ENCODE data around the gene NHEJ1.

Gene NHEJ1

GRCh38 chr2:219165058-219165911, 4.7 kb upstream of the NHEJ1 start:
- DNase-seq (ENCODE audit: low spot score): no peak

DNA sequence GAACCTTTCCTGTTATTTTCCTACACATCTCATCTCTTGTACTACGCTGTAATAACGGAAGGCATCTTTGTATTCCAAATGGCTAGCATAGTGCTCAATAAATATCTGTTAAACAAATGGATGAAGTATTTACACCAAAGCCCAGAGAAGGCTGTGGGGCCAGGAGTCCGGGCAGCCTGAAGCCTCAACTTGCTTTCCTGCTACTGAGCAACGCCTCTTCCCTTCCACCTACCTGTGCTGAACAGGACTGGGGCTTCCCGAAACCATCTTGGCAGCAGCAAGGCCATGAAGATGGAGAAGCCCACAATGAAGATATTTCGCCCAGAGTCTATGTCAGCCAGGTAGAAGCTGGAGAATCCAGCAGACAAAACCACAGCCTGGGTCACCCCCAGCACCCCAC, 2.5 kb upstream of the NHEJ1 start:
- no peak for DNase-seq (ENCODE audit: low spot score)

DNA sequence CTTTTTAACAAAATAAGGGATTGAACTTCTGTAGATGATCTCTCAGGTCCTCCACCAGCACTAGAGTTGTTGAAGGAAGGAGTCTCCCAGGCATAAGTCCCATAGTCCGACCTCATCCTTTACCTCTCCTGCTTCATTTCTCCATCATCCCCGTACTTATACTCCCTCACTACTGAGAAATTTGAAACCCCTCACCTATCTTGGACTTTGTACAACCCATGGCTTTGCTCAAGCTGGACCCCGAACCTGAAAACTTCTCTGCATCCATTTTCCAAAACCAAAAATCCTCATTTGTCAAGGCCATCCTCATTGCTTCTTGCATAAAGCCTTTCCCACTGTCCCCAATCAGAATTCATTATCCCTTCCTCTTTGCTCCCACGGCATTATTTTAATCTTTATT, 482 bp upstream of the NHEJ1 start:
- no peak for DNase-seq (ENCODE audit: low spot score)

GRCh38 chr2:219159771-219160185, 837 bp downstream of the NHEJ1 start:
- peak; percentile 7 for DNase-seq (ENCODE audit: low spot score)

- no peak for DNase-seq (ENCODE audit: low spot score)
Observed at GRCh38 chr2:219158586-219158985, 2.0 kb downstream of the NHEJ1 start.

GRCh38 chr2:219158025-219158424, 2.6 kb downstream of the NHEJ1 start:
- DNase-seq (ENCODE audit: low spot score): no peak

DNA sequence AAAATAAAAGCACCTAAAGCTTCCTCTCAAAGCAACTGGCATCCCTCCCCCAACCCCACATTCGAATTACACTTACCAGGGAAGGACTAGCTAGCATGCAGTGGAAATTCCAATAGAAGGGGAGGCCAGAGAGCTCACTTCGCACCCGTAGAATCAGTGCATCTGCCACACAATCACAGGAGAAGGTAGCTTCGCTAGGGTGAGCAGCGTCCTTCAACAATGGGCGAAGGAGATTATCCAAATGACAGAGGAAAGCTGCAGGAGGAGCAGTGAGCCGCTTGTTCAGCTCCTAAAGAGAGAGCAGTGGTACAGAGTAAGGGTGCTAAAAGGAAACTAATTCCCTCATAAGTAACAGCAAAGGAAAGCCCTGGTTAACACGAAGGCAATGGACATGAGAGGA, 3.2 kb downstream of the NHEJ1 start:
- DNase-seq (ENCODE audit: low spot score): no peak

GRCh38 chr2:219155054-219155644, 5.5 kb downstream of the NHEJ1 start:
- DNase-seq (ENCODE audit: low spot score): peak; percentile 66

GRCh38 chr2:219149667-219150066, 10.9 kb downstream of the NHEJ1 start:
- DNase-seq (ENCODE audit: low spot score): no peak

GRCh38 chr2:219142329-219142728, 18.3 kb downstream of the NHEJ1 start:
- DNase-seq (ENCODE audit: low spot score): no peak

- no peak for DNase-seq (ENCODE audit: low spot score)
Observed at GRCh38 chr2:219140722-219141121, 19.9 kb downstream of the NHEJ1 start.

DNA sequence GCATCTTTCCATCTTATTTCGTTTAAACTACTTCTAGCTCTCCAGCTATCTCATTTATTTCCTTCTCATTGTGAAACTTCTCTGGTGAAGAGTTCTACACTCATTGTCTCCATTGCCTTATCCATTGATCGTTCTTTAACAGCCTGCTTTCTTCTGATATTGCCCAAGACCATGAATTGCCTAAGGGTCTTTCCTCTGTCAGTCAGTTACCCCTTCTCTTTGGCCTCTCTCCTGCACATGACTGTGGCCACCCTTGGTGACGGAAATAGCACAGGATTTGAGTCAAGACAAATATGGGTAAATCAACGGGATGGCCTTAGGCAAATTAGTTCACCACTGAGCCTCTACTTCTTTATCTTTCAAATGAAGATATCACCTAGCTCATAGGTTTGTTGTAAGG, 26.6 kb downstream of the NHEJ1 start:
- no peak for DNase-seq (ENCODE audit: low spot score)

GRCh38 chr2:219131744-219132143, 28.9 kb downstream of the NHEJ1 start:
- no peak for DNase-seq (ENCODE audit: low spot score)

DNA sequence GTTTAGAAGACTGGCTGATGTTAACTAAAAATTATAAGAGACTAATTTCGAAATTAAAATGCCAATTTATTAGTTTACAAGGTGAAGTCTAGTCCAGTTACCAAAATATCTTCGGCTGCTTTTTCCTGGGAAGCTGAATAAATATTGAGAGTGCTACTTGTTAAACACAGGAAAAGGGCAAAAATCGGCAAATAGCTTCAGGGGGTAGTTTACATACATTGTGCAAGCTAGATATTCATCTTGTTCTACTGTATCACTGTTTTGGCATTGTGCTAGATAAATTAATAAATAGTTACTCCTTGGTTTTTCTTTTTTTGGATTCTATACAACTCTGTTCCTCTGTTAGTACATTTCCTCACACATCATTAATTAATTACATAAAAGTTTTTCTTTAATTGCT, 29.3 kb downstream of the NHEJ1 start:
- DNase-seq (ENCODE audit: low spot score): no peak

DNA sequence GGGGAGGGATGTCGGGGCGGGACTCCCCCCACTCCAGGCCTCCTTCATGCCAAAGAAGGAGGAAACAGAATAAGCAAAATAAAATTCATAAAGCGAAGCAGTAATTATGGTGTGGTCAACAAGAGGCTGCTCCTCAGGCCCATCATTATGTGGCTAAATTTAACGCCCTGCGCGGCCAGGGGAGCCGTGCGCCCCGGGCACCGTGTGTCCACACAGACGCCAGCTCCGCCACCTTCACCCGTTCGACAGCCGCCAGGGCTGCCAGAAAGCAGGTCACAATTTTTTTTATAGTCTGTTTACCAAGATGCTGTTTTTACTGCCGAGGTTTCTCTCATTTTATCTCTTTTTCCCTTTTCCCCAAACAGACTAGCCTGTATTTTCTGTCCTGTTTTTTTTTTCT, 31.0 kb downstream of the NHEJ1 start:
- no peak for DNase-seq (ENCODE audit: low spot score)

GRCh38 chr2:219128396-219128795, 32.2 kb downstream of the NHEJ1 start:
- no peak for DNase-seq (ENCODE audit: low spot score)

DNA sequence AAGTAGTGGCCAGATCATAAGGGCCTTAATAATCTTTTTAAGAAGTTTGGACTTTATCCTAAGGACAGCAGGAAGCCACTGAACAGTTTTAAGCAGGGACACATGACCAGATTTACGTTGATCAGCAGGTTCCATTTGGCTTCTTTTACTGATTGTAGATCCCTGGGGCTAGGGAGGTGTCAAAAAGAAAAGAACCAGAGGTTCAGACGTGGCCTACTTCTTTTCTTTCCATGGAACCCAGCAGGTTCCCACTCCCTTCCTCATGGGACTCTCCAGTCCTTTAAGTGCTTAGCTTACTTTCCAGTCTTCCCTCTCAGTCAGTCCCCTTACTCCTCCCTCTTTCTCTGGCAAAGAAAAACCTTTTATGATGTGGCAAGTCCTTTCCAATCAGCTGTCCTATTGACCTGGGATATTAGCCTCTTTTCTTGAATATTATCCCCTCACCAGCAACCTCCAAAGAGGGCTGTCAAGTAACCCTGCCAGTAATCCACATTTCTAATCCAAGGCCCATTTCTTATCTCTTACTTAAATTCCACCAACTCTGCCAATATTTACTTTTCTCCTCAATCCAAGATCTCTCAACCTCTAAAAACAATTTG, 33.5 kb downstream of the NHEJ1 start:
- no peak for DNase-seq (ENCODE audit: low spot score)

DNA sequence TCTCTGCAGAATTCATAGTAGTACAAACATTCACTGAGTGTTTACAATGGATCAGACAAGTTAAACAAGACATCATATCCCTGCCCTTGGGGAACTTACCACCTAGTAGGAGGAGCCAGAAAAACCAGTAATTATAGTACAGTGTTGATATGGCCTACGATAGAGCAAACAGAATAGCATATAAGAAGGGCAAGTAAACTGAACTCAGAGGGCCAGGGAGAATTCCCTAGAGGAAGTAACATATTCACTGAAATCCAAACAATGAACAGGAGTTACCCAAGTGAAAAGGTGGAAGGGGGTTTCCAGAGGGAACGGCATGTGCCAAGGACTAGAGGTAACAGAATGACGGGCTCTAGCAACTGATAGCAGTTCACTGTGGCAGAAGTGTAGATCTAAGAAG, 34.1 kb downstream of the NHEJ1 start:
- no peak for DNase-seq (ENCODE audit: low spot score)

- DNase-seq (ENCODE audit: low spot score): no peak
Observed at GRCh38 chr2:219125886-219126270, 34.7 kb downstream of the NHEJ1 start.

- no peak for DNase-seq (ENCODE audit: low spot score)
Observed at GRCh38 chr2:219125225-219125885, 35.3 kb downstream of the NHEJ1 start.

DNA sequence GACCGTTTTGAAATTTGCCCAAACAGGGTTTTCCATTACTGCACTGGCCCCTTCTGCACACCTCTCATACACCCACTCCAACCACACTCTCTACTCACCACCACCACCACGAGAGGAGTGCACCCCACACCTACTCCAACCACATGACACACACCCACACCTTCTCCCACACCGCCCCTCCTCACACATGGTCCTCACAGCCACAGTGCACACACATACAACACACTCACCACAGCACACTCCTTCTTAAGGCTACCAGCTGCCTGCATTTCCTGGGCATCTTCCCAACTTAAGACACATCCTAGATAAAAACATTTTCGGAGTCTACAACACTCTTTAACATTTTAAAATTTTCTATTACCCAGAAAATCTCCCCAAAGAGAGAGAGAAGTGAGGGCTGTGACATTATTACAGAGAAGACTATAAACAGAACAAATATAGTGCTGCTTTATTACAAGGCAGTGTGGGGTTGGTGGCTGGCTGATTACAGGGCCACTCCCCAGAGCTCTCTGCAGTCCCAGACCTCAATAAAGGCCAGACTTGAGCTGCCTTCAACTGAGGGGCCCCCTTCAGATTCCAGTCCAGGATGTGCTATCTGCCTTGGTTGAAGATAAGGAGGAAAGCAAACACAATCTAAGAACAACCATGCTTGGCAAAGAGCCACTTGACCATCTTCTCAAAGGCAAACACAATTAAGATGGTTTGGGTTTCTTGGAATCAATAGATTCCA, 36.1 kb downstream of the NHEJ1 start:
- DNase-seq (ENCODE audit: low spot score): no peak
